Measurements from ENCODE around the gene FADD. TPM values are rescaled to one million over a fixed set of nuclear protein-coding genes. Genes with fewer than 3 reads are reported as not detected.

FADD gene
- polyA plus RNA-seq, 3 donors, result 5.4 to 9.5 (median 7.7) TPM

DNA sequence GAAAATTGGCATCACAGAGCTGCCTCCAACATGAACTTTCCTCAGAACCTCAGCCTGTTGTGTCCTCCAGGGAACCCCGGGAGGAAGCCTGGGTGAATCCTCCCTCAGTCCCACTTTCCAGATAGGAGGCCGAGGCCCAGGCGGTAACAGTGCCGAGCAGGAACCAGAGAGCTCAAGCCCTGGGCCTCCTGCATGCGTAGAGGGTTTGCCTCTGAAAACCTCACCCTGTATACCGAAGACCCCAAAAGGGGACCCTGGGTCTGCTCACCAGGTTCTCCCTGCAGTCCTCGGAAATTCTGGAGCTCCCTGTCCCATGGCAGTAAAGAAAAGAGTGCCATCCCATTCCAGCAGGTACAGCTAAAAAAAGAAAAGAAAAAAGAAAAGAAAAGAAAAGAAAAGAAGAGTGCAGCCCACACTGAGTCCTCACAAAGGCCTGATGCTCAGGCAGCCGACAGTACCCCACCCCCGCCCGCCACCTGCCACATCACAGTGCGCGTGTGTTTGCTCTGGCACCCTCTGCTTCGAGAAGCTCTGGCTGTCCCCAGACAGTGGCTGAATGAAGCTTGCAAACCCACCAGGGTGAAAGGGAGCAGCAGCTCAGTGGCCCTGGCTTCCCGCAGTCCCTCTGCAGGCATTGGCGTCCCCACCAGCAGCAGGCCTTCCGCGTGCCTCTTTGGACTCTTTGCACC, 28.4 kb upstream of the FADD start:
- H3K4me1 ChIP-seq (ENCODE audit: control insufficient read depth in 1 of 2, insufficient read depth in 2 of 2, low read length in 2 of 2), result no peaks in the 10 kb centered on the region
- intact Hi-C loops (cut with micrococcal nuclease), result no loop called here
- no peaks in the 10 kb centered on the region for H3K27me3 ChIP-seq (ENCODE audit: control insufficient read depth in 2 of 2, insufficient read depth in 2 of 2, low read length in 2 of 2)
- H3K36me3 ChIP-seq (replicated peaks in 1 of 2; ENCODE audit: control insufficient read depth in 1 of 2, insufficient read depth in 2 of 2, low read length in 2 of 2), result no peaks in the 10 kb centered on the region
- no peak overlapping the region for H3K9ac ChIP-seq (ENCODE audit: insufficient read depth, low read length, poor library complexity, severe bottlenecking)
- no peak overlapping the region for H3K4me3 Mint-ChIP-seq
- H3K4me1 Mint-ChIP-seq, result no peaks in the 10 kb centered on the region
- H3K27me3 Mint-ChIP-seq (ENCODE audit: low read depth in 3 of 3), result peaks cover 2 to 3% (median 2%) of the 10 kb centered on the region in 3 donors
- no peak overlapping the region for H3K4me3 ChIP-seq (replicated peaks in 1 of 3; ENCODE audit: low read depth in 2 of 3, low read length in 3 of 3)
- no peak overlapping the region for H3K4me2 ChIP-seq (replicated peaks; ENCODE audit: extremely low read depth, low read length, poor library complexity, severe bottlenecking)
- no peak overlapping the region for H3K27ac ChIP-seq (ENCODE audit: low read depth in 1 of 2, low read length in 2 of 2)
- H3K9me3 Mint-ChIP-seq, result peaks cover 0 to under 1% (median 0%) of the 10 kb centered on the region in 7 donors
- H3K9me3 ChIP-seq (replicated peaks in 1 of 2; ENCODE audit: control insufficient read depth in 1 of 2, insufficient read depth in 1 of 2, low read length in 2 of 2), result no peaks in the 10 kb centered on the region
- no peaks in the 10 kb centered on the region for H4K20me1 ChIP-seq (ENCODE audit: insufficient read depth, low read length)
- H3K27ac Mint-ChIP-seq, result no peak overlapping the region
- H3K79me2 ChIP-seq (ENCODE audit: insufficient read depth, low read length), result no peaks in the 10 kb centered on the region
- H3K36me3 Mint-ChIP-seq, result no peaks in the 10 kb centered on the region
- no peak for DNase-seq
- 92% methylated on average over 14 of the region's 17 CpGs for WGBS (ENCODE audit: insufficient coverage)
- H2AFZ ChIP-seq (ENCODE audit: insufficient read depth, low read depth, low read length, poor library complexity, severe bottlenecking), result no peak overlapping the region
- TF ChIP-seq, protein P1, sequence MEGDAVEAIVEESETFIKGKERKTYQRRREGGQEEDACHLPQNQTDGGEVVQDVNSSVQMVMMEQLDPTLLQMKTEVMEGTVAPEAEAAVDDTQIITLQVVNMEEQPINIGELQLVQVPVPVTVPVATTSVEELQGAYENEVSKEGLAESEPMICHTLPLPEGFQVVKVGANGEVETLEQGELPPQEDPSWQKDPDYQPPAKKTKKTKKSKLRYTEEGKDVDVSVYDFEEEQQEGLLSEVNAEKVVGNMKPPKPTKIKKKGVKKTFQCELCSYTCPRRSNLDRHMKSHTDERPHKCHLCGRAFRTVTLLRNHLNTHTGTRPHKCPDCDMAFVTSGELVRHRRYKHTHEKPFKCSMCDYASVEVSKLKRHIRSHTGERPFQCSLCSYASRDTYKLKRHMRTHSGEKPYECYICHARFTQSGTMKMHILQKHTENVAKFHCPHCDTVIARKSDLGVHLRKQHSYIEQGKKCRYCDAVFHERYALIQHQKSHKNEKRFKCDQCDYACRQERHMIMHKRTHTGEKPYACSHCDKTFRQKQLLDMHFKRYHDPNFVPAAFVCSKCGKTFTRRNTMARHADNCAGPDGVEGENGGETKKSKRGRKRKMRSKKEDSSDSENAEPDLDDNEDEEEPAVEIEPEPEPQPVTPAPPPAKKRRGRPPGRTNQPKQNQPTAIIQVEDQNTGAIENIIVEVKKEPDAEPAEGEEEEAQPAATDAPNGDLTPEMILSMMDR (IDR thresholded peaks at IDR 0.05), result no peak

DNA sequence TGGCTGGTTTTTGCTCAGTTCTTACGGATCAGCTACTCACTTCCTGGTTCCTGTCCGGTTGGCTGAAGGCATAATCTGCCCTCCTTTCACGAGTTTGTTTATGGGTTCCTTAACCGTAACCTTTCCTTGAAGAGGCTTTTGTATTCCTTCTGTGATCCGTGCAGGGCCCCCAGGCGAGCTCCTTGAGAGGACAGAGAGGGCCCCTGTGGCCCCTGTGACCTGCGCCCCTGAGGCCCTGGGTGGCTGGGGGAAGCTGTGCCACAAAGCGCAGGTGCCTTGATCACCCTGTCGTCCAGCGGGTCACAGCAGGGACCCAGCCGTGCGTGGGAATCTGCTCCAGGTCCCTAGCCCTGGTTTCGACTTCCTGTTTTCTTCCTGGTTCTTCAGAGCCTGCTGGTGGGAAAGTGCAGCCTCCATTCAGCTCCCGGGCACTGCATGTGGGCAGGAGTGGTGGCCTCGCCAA, 27.8 kb upstream of the FADD start:
- intact Hi-C loops (cut with micrococcal nuclease), result no loop called here
- H3K27ac ChIP-seq (ENCODE audit: low read depth in 1 of 2, low read length in 2 of 2), result no peak overlapping the region
- no peaks in the 10 kb centered on the region for H3K79me2 ChIP-seq (ENCODE audit: insufficient read depth, low read length)
- no peak overlapping the region for H3K4me3 ChIP-seq (replicated peaks in 1 of 3; ENCODE audit: low read depth in 2 of 3, low read length in 3 of 3)
- no peak overlapping the region for H3K4me2 ChIP-seq (replicated peaks; ENCODE audit: extremely low read depth, low read length, poor library complexity, severe bottlenecking)
- H3K9ac ChIP-seq (ENCODE audit: insufficient read depth, low read length, poor library complexity, severe bottlenecking), result no peak overlapping the region
- Mint-ChIP-seq H3K4me1 (no peaks in the 10 kb centered on the region), H3K27me3 (ENCODE audit: low read depth in 3 of 3) (peaks cover 2 to 3% (median 2%) of the 10 kb centered on the region in 3 donors), H3K27ac (no peak overlapping the region), H3K9me3 (no peaks in the 10 kb centered on the region), H3K36me3 (no peaks in the 10 kb centered on the region), H3K4me3 (no peak overlapping the region)
- no peak overlapping the region for H2AFZ ChIP-seq (ENCODE audit: insufficient read depth, low read depth, low read length, poor library complexity, severe bottlenecking)
- no peaks in the 10 kb centered on the region for H4K20me1 ChIP-seq (ENCODE audit: insufficient read depth, low read length)
- H3K9me3 ChIP-seq (replicated peaks in 1 of 2; ENCODE audit: control insufficient read depth in 1 of 2, insufficient read depth in 1 of 2, low read length in 2 of 2), result no peaks in the 10 kb centered on the region
- 75% methylated on average over 14 of the region's 15 CpGs for WGBS (ENCODE audit: insufficient coverage)
- H3K36me3 ChIP-seq (replicated peaks in 1 of 2; ENCODE audit: control insufficient read depth in 1 of 2, insufficient read depth in 2 of 2, low read length in 2 of 2), result no peaks in the 10 kb centered on the region
- no peaks in the 10 kb centered on the region for H3K27me3 ChIP-seq (ENCODE audit: control insufficient read depth in 2 of 2, insufficient read depth in 2 of 2, low read length in 2 of 2)
- no peak for DNase-seq
- no peaks in the 10 kb centered on the region for H3K4me1 ChIP-seq (ENCODE audit: control insufficient read depth in 1 of 2, insufficient read depth in 2 of 2, low read length in 2 of 2)
- TF ChIP-seq, protein P1 (IDR thresholded peaks at IDR 0.05), result no peak
